ENCODE measurements around the gene ZXDC. TPM values are rescaled to one million over a fixed set of nuclear protein-coding genes. Genes with fewer than 3 reads are reported as not detected.

The ZXDC gene
- total and polyA plus RNA-seq, 2 experiments from 2014 or later: 6.1 to 19.2 TPM

DNA sequence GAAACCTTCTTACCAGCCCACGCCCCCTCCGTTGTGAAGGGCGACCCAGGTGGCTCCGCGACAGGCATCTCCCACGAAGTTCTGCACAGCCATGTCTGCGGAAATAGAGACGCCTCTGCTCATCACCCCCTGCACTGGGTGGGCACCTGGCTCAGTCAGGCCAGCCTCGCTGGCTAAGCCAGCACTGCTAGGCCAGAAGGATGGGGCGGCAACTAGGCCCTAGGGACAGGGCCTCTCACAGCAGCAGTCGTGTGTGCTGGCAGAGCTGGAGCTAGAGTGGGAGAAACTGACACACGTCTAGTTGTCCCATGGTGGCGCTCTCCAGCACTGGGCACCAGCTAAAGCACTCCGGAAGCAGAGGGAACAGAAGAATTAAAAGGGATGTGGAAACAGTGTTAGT lies 12.5 kb upstream of the ZXDC start:
- Histone ChIP-seq H3K9me3 (ENCODE audit: low read depth) (no peaks in the 10 kb centered on the region), H3K9ac (no peak overlapping the region), H3K4me3 (no peak overlapping the region), H3K36me3 (ENCODE audit: low read depth) (no peaks in the 10 kb centered on the region), H3K9me2 (ENCODE audit: insufficient read depth) (no peaks in the 10 kb centered on the region), H3K27me3 (replicated peaks; ENCODE audit: insufficient read depth) (0 out of 2 replicates have a peak, but pooled peaks cover 6% of the 10 kb centered on the region), H3F3A (ENCODE audit: insufficient read depth) (no peaks in the 10 kb centered on the region), H4K20me1 (ENCODE audit: insufficient read depth) (no peaks in the 10 kb centered on the region), H3K4me2 (ENCODE audit: unreplicated experiment) (no peak overlapping the region), H3K79me2 (ENCODE audit: insufficient read depth) (no peaks in the 10 kb centered on the region), H3K27ac (no peak overlapping the region), H2AFZ (no peak overlapping the region), H3K4me1 (ENCODE audit: insufficient read depth) (no peaks in the 10 kb centered on the region)
- no peak for TF ChIP-seq EZH2 (IDR thresholded peaks at IDR 0.05; ENCODE audit: insufficient read depth, poor library complexity, severe bottlenecking)
- no peak for TF ChIP-seq EZH2phosphoT487 (IDR thresholded peaks at IDR 0.05; ENCODE audit: insufficient read depth, low read depth)
- 87 to 90% methylated on average over 14 of the region's 14 CpGs for WGBS, 2 experiments (ENCODE audit: low coverage in 1 of 2, low lambda C conversion rate in 2 of 2, missing lambda C conversion rate in 2 of 2)
- in situ Hi-C loops (cut with MboI): no loop called here
- DNase-seq: no peak

DNA sequence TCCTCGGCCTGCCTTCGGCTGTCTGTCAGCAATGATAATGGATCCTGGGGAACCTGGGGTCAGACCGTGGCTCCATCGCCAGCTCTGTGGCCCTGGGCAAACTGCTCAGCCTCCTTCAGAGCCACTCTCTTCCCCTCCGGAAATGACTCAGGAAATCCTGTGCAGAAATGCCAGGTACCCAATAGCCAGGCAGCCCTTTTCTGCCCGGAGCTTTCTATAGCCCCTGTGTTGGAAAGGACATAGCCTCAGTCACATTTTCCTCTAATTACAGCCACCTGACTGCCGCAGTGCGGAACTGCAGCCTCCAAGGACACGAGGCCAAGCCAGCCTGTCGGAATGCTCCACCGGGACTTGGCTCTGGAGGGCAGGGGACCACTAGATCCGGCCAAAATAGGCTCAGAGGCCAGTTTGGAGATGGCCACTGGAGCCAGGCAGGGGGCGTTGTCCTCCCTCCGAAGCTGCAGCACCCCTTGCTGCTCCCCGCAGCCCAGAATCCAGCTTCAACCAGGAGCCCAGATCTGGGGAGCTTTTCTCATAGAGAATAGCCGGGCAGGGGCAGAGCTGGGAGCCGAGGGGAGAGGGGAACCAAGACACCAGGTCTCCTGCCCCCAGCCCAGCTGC lies 11.6 kb upstream of the ZXDC start:
- H3K79me2 ChIP-seq (ENCODE audit: insufficient read depth): no peaks in the 10 kb centered on the region
- H3K9me2 ChIP-seq (ENCODE audit: insufficient read depth): no peaks in the 10 kb centered on the region
- TF ChIP-seq EZH2 (IDR thresholded peaks at IDR 0.05; ENCODE audit: insufficient read depth, poor library complexity, severe bottlenecking): no peak
- TF ChIP-seq EZH2phosphoT487 (IDR thresholded peaks at IDR 0.05; ENCODE audit: insufficient read depth, low read depth): no peak
- 0 out of 2 replicates have a peak, but pooled peaks cover 6% of the 10 kb centered on the region for H3K27me3 ChIP-seq (replicated peaks; ENCODE audit: insufficient read depth)
- whole genome bisulfite sequencing, 2 experiments (ENCODE audit: low coverage in 1 of 2, low lambda C conversion rate in 2 of 2, missing lambda C conversion rate in 2 of 2): 33 to 35% methylated on average over 17 of the region's 17 CpGs
- peak overlapping the region; percentile 62 for H2AFZ ChIP-seq
- no peak overlapping the region for H3K9ac ChIP-seq
- H3K4me1 ChIP-seq (ENCODE audit: insufficient read depth): no peaks in the 10 kb centered on the region
- H3K4me3 ChIP-seq: no peak overlapping the region
- in situ Hi-C loops (cut with MboI): no loop called here
- no peak overlapping the region for H3K4me2 ChIP-seq (ENCODE audit: unreplicated experiment)
- no peaks in the 10 kb centered on the region for H3K9me3 ChIP-seq (ENCODE audit: low read depth)
- no peak overlapping the region for H3K27ac ChIP-seq
- H4K20me1 ChIP-seq (ENCODE audit: insufficient read depth): no peaks in the 10 kb centered on the region
- DNase-seq: peak; percentile 73
- no peaks in the 10 kb centered on the region for H3F3A ChIP-seq (ENCODE audit: insufficient read depth)
- H3K36me3 ChIP-seq (ENCODE audit: low read depth): no peaks in the 10 kb centered on the region

DNA sequence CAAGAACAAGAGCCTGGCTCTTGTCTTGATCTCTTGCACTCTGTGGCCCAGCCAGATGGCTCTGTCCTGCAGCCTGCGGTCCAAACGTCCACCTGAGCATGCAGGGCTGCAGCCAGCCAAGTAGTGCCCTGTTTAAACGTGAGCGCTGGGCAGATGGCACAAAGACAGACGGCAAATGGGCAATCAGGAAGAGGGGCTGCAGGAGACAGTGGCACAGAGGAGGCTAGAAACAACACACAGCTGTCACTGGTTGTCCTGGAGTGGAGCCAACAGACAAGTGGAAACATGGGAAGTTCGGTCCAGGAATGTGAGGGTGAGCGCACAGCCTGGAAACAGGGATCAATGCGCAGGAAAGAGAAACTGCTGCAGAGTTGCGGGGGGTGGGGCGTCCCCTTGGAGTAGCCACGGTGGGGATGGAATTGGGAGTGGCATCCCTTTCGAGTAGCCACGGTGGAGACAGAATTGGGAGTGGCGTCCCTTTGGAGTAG lies 10.7 kb upstream of the ZXDC start:
- H3K4me2 ChIP-seq (ENCODE audit: unreplicated experiment): no peak overlapping the region
- no peaks in the 10 kb centered on the region for H4K20me1 ChIP-seq (ENCODE audit: insufficient read depth)
- WGBS, 2 experiments (ENCODE audit: low coverage in 1 of 2, low lambda C conversion rate in 2 of 2, missing lambda C conversion rate in 2 of 2): 81 to 84% methylated on average over 14 of the region's 14 CpGs
- no peaks in the 10 kb centered on the region for H3F3A ChIP-seq (ENCODE audit: insufficient read depth)
- no peaks in the 10 kb centered on the region for H3K9me3 ChIP-seq (ENCODE audit: low read depth)
- no peak overlapping the region for H3K27ac ChIP-seq
- no peak overlapping the region for H3K9ac ChIP-seq
- no peak for TF ChIP-seq EZH2 (IDR thresholded peaks at IDR 0.05; ENCODE audit: insufficient read depth, poor library complexity, severe bottlenecking)
- no peak for TF ChIP-seq EZH2phosphoT487 (IDR thresholded peaks at IDR 0.05; ENCODE audit: insufficient read depth, low read depth)
- H3K4me3 ChIP-seq: no peak overlapping the region
- DNase-seq: no peak
- in situ Hi-C loops (cut with MboI): no loop called here
- H3K36me3 ChIP-seq (ENCODE audit: low read depth): no peaks in the 10 kb centered on the region
- no peaks in the 10 kb centered on the region for H3K9me2 ChIP-seq (ENCODE audit: insufficient read depth)
- no peak overlapping the region for H2AFZ ChIP-seq
- no peaks in the 10 kb centered on the region for H3K79me2 ChIP-seq (ENCODE audit: insufficient read depth)
- H3K27me3 ChIP-seq (replicated peaks; ENCODE audit: insufficient read depth): 0 out of 2 replicates have a peak, but pooled peaks cover 6% of the 10 kb centered on the region
- no peaks in the 10 kb centered on the region for H3K4me1 ChIP-seq (ENCODE audit: insufficient read depth)

DNA sequence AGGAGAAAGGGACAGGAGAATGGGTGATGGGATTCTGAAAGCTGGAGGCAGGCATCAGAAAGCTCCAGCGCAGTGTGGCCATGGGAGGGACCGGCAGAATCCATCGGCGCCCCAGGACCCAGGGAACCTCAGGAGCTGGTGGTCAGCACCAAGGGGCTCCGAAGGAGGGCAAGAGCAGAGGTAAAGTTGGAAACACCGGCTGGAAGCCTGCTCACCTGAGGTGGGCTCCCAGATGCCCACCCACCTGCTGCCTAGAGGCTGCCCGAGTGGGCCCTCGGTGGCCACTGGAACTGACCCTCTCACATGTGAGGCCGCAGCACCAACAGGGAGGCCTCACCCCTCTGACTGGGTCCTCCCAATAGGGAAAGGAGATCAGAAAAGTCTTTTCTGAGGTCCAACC lies 10.3 kb upstream of the ZXDC start:
- Histone ChIP-seq H3K4me3 (no peak overlapping the region), H3K9me3 (ENCODE audit: low read depth) (no peaks in the 10 kb centered on the region), H4K20me1 (ENCODE audit: insufficient read depth) (no peaks in the 10 kb centered on the region), H3K36me3 (ENCODE audit: low read depth) (no peaks in the 10 kb centered on the region), H3K9me2 (ENCODE audit: insufficient read depth) (no peaks in the 10 kb centered on the region), H3K27ac (no peak overlapping the region), H2AFZ (no peak overlapping the region), H3K9ac (no peak overlapping the region), H3F3A (ENCODE audit: insufficient read depth) (no peaks in the 10 kb centered on the region), H3K79me2 (ENCODE audit: insufficient read depth) (no peaks in the 10 kb centered on the region), H3K4me1 (ENCODE audit: insufficient read depth) (no peaks in the 10 kb centered on the region), H3K27me3 (replicated peaks; ENCODE audit: insufficient read depth) (0 out of 2 replicates have a peak, but pooled peaks cover 6% of the 10 kb centered on the region), H3K4me2 (ENCODE audit: unreplicated experiment) (no peak overlapping the region)
- no peak for DNase-seq
- 91 to 97% methylated on average over 9 of the region's 9 CpGs for WGBS, 2 experiments (ENCODE audit: low coverage in 1 of 2, low lambda C conversion rate in 2 of 2, missing lambda C conversion rate in 2 of 2)
- no peak for TF ChIP-seq EZH2phosphoT487 (IDR thresholded peaks at IDR 0.05; ENCODE audit: insufficient read depth, low read depth)
- no peak for TF ChIP-seq EZH2 (IDR thresholded peaks at IDR 0.05; ENCODE audit: insufficient read depth, poor library complexity, severe bottlenecking)
- in situ Hi-C loops (cut with MboI): no loop called here
